A549 (cell line): ENCODE data around the gene KCNJ11. TPM values are rescaled to one million over a fixed set of nuclear protein-coding genes. Genes with fewer than 3 reads are reported as not detected.

ENCODE experiments used
- ATAC-seq, 2 experiments: fragments of 200-7000 bp in 1 of 2; fragments of >200 bp in 1 of 2; cut with Nextera tagmentation in 1 of 2; cut with Tn5 transposase in 1 of 2; 3 replicates each; pipeline versions ENCODE4 v1.8.0 to v1.9.1; 2018 to 2020; ENCODE audit warnings: mild to moderate bottlenecking in 1 of 2, moderate library complexity in 1 of 2
- CTCF ChIA-PET: fragments of 300-600 bp; sonication (Branson Sonifier 250); formaldehyde crosslinking; extraction: SDS; loops from one replicate; lab custom pipeline; 2021; ENCODE audit warnings: antibody characterized with exemption, inconsistent platforms; lab: Yijun Ruan, JAX
- POLR2A ChIA-PET: fragments of 350-600 bp; formaldehyde crosslinking; extraction: SDS; loops from one replicate; lab custom pipeline; 2021; ENCODE audit warnings: antibody characterized with exemption, inconsistent platforms; lab: Yijun Ruan, JAX
- DNase-seq, 2 experiments: peaks; one replicate each; pipeline versions ENCODE4 v3.0.0 to v3.0.0-alpha.2; 2011 to 2016; ENCODE audit warnings: low read depth in 1 of 2, low spot score in 1 of 2
- FAIRE-seq: peaks from 2 replicates; lab custom pipeline; 2011; peaks lifted over from hg19 to GRCh38; lab: Jason Lieb, UNC
- H3K27ac ChIP-seq, 2 experiments: fragments of >200 bp; sonication (Bioruptor Twin); formaldehyde crosslinking; 3 replicates each; pipeline ENCODE4 v1.5.1; 2016 to 2017
- H3K4me1 ChIP-seq: fragments of >200 bp; sonication (Bioruptor Twin); formaldehyde crosslinking; 3 replicates; pipeline ENCODE4 v1.6.1; 2016
- H3K4me2 ChIP-seq: fragments of >200 bp; sonication (Bioruptor Twin); formaldehyde crosslinking; 3 replicates; pipeline ENCODE4 v1.6.1; 2016
- H3K4me3 ChIP-seq: fragments of >200 bp; sonication (Bioruptor Twin); formaldehyde crosslinking; 3 replicates; pipeline ENCODE4 v1.5.1; 2016
- H3K9me3 ChIP-seq: fragments of >200 bp; sonication (Bioruptor Twin); formaldehyde crosslinking; 3 replicates; pipeline ENCODE4 v1.6.1; 2016
- CBX2 ChIP-seq: fragments of 200-600 bp; sonication (generic); IDR thresholded peaks from 2 replicates; pipeline ENCODE4 v1.6.1; 2016; ENCODE audit warnings: low read depth, mild to moderate bottlenecking, borderline replicate concordance
- CBX8 ChIP-seq: fragments of 200-600 bp; sonication (generic); IDR thresholded peaks from 2 replicates; pipeline ENCODE4 v1.6.1; 2016
- CEBPB ChIP-seq, 2 experiments: fragments of >200 bp in 1 of 2; sonication (Bioruptor Twin) in 1 of 2; formaldehyde crosslinking in 1 of 2; IDR thresholded peaks; 2 replicates each; pipeline ENCODE4 v1.6.1; 2012 to 2016
- CHD2 ChIP-seq: fragments of 150-350 bp; IDR thresholded peaks from 2 replicates; pipeline ENCODE4 v1.6.1; 2014; ENCODE audit warnings: low read length; ENCODE audit not compliant: partially characterized antibody
- EHMT2 ChIP-seq: fragments of 200-600 bp; sonication (generic); IDR thresholded peaks from 2 replicates; pipeline ENCODE4 v1.6.1; 2016; ENCODE audit warnings: antibody characterized with exemption, low read depth, mild to moderate bottlenecking, moderate library complexity
- FOXS1 ChIP-seq: fragments of 250-450 bp; sonication (Bioruptor Pico); IDR thresholded peaks from 2 replicates; pipeline ENCODE4 v1.5.0; 2020; ENCODE audit warnings: mild to moderate bottlenecking, moderate library complexity
- HOXA7 ChIP-seq: fragments of 250-450 bp; sonication (Bioruptor Pico); IDR thresholded peaks from 2 replicates; pipeline ENCODE4 v1.5.0; 2020; ENCODE audit warnings: mild to moderate bottlenecking, moderate library complexity
- HOXB5 ChIP-seq: fragments of 250-450 bp; sonication (Bioruptor Pico); IDR thresholded peaks from 2 replicates; pipeline ENCODE4 v1.5.0; 2020; ENCODE audit warnings: mild to moderate bottlenecking, moderate library complexity
- MYC ChIP-seq: IDR thresholded peaks from 2 replicates; pipeline ENCODE4 v1.6.1; 2012; ENCODE audit warnings: mild to moderate bottlenecking, inconsistent platforms, low read length, improper control_type of control experiment, borderline replicate concordance
- NFE2L2 ChIP-seq: fragments of 150-350 bp; conservative IDR thresholded peaks from 2 replicates; pipeline ENCODE4 v1.6.1; 2014; ENCODE audit warnings: low read length
- NR3C1 ChIP-seq: fragments of >200 bp; sonication (Bioruptor Twin); formaldehyde crosslinking; IDR thresholded peaks from 3 replicates; pipeline ENCODE4 v1.6.1; 2017
- POLR2A ChIP-seq: IDR thresholded peaks from 2 replicates; pipeline ENCODE4 v1.6.1; 2012; ENCODE audit warnings: mild to moderate bottlenecking, low read length
- RARB ChIP-seq: fragments of 250-450 bp; sonication (Bioruptor Pico); IDR thresholded peaks from 2 replicates; pipeline ENCODE4 v1.8.0; 2021; ENCODE audit warnings: mild to moderate bottlenecking, moderate library complexity
- RFX5 ChIP-seq: fragments of 450-650 bp; IDR thresholded peaks from 2 replicates; pipeline ENCODE4 v1.7.1; 2014; ENCODE audit warnings: antibody characterized with exemption, mild to moderate bottlenecking, moderate library complexity
- SMC3 ChIP-seq: fragments of >200 bp; sonication (Bioruptor Twin); formaldehyde crosslinking; IDR thresholded peaks from 3 replicates; pipeline ENCODE4 v1.6.1; 2018; ENCODE audit warnings: inconsistent platforms
- TFCP2L1 ChIP-seq: fragments of 250-450 bp; sonication (Bioruptor Pico); IDR thresholded peaks from 2 replicates; pipeline ENCODE4 v1.5.0; 2021; ENCODE audit warnings: mild to moderate bottlenecking
- TP53 ChIP-seq: fragments of 250-450 bp; sonication (Bioruptor Pico); IDR thresholded peaks from 2 replicates; pipeline ENCODE4 v1.5.0; 2021; ENCODE audit warnings: mild to moderate bottlenecking, moderate library complexity
- ZC3H11A ChIP-seq: fragments of 450-650 bp; IDR thresholded peaks from 2 replicates; pipeline ENCODE4 v1.6.1; 2014; ENCODE audit warnings: antibody characterized with exemption, mild to moderate bottlenecking
- ZFP36 ChIP-seq: fragments of 450-650 bp; IDR thresholded peaks from 2 replicates; pipeline ENCODE4 v1.6.1; 2014; ENCODE audit warnings: borderline replicate concordance; ENCODE audit not compliant: partially characterized antibody
- ZNF302 ChIP-seq: fragments of 250-450 bp; sonication (Bioruptor Pico); IDR thresholded peaks from 2 replicates; pipeline ENCODE4 v1.9.0; 2021; ENCODE audit warnings: inconsistent platforms, mild to moderate bottlenecking, moderate library complexity
- ZSCAN20 ChIP-seq: fragments of 250-450 bp; sonication (Bioruptor Pico); IDR thresholded peaks from 2 replicates; pipeline ENCODE4 v1.8.0; 2022; ENCODE audit warnings: mild to moderate bottlenecking, moderate library complexity
- whole genome bisulfite sequencing: methylation state at CpG from one replicate; pipeline ENCODE4 v1.1.6; 2017; ENCODE audit errors: missing lambda C conversion rate; 5-methylcytosine and 5-hydroxymethylcytosine counted together
- polyA plus RNA-seq, 4 experiments: library from polyadenylated mRNA; depleted of rRNA in 3 of 4; stranded (reverse); fragments of >200 nt; fragmentation: RNase III in 1 of 4; extraction: RNeasy Plus Mini Kit Qiagen cat#74134 plus additional on column Dnase treatment in 1 of 4; gene quantifications; 2 replicates in 3 of 4; 3 replicates in 1 of 4; pipeline ENCODE4 v1.2.3, GENCODE V29; 2011 to 2017
- TF ChIP-seq, protein P1 (sequence below): fragments of >200 bp; sonication (Bioruptor Twin); formaldehyde crosslinking; IDR thresholded peaks from 3 replicates; pipeline ENCODE4 v1.5.1; 2016
- TF ChIP-seq, protein P2 (sequence below): IDR thresholded peaks from 2 replicates; pipeline ENCODE4 v1.6.1; 2012; ENCODE audit warnings: low read depth, borderline replicate concordance
- TF ChIP-seq, protein P3 (sequence below): IDR thresholded peaks from 2 replicates; pipeline ENCODE4 v1.6.1; 2012
- TF ChIP-seq, protein P4 (sequence below): fragments of 250-450 bp; sonication (Bioruptor Pico); IDR thresholded peaks from 2 replicates; pipeline ENCODE4 v1.5.0; 2021; ENCODE audit warnings: mild to moderate bottlenecking, moderate library complexity, borderline replicate concordance
- TF ChIP-seq, protein P5 (sequence below): IDR thresholded peaks from 2 replicates; pipeline ENCODE4 v1.6.1; 2012
- TF ChIP-seq, protein P6 (sequence below): fragments of 200-600 bp; sonication (generic); IDR thresholded peaks from 2 replicates; pipeline ENCODE4 v1.6.1; 2016; ENCODE audit warnings: antibody characterized with exemption, mild to moderate bottlenecking, moderate library complexity

The KCNJ11 gene
- polyA plus RNA-seq, 2 of the 4 experiments (the other 2 are of a cell fraction) = 0.18 to 0.53 TPM

DNA sequence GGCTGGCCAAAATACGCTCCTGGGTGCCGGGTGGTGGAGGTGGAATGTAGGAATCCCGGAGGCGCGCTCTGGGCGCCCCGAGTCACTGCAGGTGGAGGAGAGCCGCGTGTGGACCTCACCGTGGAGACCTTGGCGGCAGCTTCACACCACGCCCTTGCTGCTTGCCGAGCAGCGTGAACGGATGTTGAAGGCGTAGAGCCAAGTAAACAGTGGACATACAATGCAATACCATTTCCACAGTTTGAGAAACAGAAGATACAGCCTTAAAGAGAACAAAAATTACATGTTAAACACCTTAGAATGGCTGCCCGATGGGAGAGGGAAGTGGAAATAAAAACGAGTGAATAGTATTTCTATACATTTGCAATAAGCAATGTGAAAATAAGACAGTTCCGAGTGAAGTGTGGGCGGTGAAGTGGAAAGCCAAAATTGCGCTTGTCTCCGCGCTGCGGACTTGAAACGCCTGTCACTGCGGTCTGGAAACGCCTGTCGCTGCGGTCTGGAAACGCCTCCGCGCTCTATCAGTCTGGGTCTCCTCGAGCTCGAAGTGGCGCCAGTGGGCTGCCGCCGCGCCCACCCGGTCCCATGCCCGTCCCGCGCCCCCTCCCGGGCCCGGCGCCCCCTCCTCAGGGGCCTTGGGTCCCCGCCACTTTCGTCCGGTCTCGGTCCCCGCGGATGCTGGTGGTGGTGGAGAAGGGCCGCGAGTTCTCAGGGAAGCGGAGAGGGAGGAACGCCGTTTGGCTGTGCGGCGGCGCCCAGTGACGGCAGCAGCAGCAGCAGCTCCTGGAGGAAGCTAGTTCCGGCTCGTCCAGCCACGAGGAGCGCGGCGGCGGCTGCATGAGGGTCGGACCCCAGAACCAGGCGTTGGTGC is 35.3 kb downstream of the KCNJ11 start (continued):
- TF ChIP-seq HOXB5 (CRISPR knock-in tag) (peak; percentile 40; the same call in 1 of the 2 replicates), CHD2 (no peak), CBX2 (no peak), CBX8 (no peak), ZC3H11A (no peak), HOXA7 (CRISPR knock-in tag) (no peak), ZFP36 (no peak), ZNF302 (CRISPR knock-in tag) (no peak), RARB (CRISPR knock-in tag) (no peak), FOXS1 (CRISPR knock-in tag) (no peak), NFE2L2 (no peak), ZSCAN20 (CRISPR knock-in tag) (no peak), RFX5 (no peak), EHMT2 (no peak), TP53 (no peak), NR3C1 (no peak), TFCP2L1 (no peak)
- TF ChIP-seq, protein P1, sequence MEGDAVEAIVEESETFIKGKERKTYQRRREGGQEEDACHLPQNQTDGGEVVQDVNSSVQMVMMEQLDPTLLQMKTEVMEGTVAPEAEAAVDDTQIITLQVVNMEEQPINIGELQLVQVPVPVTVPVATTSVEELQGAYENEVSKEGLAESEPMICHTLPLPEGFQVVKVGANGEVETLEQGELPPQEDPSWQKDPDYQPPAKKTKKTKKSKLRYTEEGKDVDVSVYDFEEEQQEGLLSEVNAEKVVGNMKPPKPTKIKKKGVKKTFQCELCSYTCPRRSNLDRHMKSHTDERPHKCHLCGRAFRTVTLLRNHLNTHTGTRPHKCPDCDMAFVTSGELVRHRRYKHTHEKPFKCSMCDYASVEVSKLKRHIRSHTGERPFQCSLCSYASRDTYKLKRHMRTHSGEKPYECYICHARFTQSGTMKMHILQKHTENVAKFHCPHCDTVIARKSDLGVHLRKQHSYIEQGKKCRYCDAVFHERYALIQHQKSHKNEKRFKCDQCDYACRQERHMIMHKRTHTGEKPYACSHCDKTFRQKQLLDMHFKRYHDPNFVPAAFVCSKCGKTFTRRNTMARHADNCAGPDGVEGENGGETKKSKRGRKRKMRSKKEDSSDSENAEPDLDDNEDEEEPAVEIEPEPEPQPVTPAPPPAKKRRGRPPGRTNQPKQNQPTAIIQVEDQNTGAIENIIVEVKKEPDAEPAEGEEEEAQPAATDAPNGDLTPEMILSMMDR = no peak
- TF ChIP-seq, protein P2, sequence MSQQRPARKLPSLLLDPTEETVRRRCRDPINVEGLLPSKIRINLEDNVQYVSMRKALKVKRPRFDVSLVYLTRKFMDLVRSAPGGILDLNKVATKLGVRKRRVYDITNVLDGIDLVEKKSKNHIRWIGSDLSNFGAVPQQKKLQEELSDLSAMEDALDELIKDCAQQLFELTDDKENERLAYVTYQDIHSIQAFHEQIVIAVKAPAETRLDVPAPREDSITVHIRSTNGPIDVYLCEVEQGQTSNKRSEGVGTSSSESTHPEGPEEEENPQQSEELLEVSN = peak; percentile 88
- TF ChIP-seq, protein P3, sequence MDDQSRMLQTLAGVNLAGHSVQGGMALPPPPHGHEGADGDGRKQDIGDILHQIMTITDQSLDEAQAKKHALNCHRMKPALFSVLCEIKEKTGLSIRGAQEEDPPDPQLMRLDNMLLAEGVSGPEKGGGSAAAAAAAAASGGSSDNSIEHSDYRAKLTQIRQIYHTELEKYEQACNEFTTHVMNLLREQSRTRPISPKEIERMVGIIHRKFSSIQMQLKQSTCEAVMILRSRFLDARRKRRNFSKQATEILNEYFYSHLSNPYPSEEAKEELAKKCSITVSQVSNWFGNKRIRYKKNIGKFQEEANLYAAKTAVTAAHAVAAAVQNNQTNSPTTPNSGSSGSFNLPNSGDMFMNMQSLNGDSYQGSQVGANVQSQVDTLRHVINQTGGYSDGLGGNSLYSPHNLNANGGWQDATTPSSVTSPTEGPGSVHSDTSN = no peak
- TF ChIP-seq, protein P4, sequence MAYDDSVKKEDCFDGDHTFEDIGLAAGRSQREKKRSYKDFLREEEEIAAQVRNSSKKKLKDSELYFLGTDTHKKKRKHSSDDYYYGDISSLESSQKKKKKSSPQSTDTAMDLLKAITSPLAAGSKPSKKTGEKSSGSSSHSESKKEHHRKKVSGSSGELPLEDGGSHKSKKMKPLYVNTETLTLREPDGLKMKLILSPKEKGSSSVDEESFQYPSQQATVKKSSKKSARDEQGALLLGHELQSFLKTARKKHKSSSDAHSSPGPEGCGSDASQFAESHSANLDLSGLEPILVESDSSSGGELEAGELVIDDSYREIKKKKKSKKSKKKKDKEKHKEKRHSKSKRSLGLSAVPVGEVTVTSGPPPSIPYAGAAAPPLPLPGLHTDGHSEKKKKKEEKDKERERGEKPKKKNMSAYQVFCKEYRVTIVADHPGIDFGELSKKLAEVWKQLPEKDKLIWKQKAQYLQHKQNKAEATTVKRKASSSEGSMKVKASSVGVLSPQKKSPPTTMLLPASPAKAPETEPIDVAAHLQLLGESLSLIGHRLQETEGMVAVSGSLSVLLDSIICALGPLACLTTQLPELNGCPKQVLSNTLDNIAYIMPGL (CRISPR knock-in tag) = no peak

DNA sequence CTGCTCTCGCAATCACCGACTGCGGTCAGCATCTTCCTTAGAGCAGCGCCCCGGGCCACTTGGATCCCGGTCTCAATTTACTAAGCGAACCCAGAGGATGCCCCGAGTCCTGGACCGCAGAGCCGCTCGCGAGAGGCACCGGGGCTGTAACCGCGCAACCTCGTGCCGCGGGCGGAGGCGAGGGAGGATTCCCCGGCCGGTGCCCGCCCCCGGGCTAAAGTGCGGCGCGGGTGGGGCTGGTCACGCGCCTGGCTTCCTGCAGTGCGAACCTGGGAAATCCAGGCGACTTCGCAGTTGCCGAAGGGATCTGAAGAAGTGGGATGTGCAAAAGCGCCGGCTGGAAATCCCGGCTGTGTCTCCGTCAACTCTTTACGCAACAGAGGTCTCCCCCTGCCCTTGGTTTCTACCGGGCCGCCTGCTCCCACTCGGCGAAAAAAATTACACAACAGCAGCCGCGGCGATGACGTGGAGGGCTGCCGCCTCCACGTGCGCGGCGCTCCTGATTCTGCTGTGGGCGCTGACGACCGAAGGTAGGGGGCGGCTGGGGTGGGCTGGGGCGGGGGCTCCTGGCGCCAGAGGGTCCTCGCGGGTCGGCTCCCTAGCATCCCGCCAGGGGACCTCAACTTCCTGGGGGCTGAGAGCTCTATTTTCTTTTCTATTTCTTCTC is 36.8 kb downstream of the KCNJ11 start, which contains the start of gene NCR3LG1:
Gene NCR3LG1, plus strand, starts transcription at position 291 of the 667 bp plus-strand sequence. Its CDS starts 170 bp downstream, at position 461.
- no peaks in the 10 kb centered on the region for H3K9me3 ChIP-seq
- peak; percentile 34 to 38 for ATAC-seq
- peak within 1 kb of the TSS; percentile 96 for H3K4me2 ChIP-seq
- POLR2A ChIA-PET = interaction anchor here (0.6 to 2.1 kb wide), 2 partner anchors 75 to 144 kb away, joined by 4 to 11 read pairs; partner anchors contain the start of genes NUCB2 and PIK3C2A
- peak within 1 kb of the TSS; percentile 69 to 86 for H3K27ac ChIP-seq
- no peak for FAIRE-seq
- CTCF ChIA-PET = interaction anchor here (0.8 to 3.5 kb wide), 2 partner anchors 70 to 122 kb away, joined by 3 to 15 read pairs; no protein-coding TSS in a partner anchor
- WGBS = 11% methylated on average over 29 of the region's 61 CpGs
- peak within 1 kb of the TSS; percentile 51 for H3K4me3 ChIP-seq
- peak; percentile 38 to 45 for DNase-seq
- no peaks in the 10 kb centered on the region; the same call in 2 of the 3 replicates for H3K4me1 ChIP-seq
- TF ChIP-seq MYC = peak; percentile 82; the same call in 1 of the 2 replicates
- TF ChIP-seq CHD2 = peak; percentile 67
- TF ChIP-seq POLR2A = no peak
- TF ChIP-seq, protein P5, sequence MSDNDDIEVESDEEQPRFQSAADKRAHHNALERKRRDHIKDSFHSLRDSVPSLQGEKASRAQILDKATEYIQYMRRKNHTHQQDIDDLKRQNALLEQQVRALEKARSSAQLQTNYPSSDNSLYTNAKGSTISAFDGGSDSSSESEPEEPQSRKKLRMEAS = peak; percentile 81
- TF ChIP-seq, protein P2 = peak; percentile 69; the same call in 1 of the 2 replicates
- TF ChIP-seq, protein P6, sequence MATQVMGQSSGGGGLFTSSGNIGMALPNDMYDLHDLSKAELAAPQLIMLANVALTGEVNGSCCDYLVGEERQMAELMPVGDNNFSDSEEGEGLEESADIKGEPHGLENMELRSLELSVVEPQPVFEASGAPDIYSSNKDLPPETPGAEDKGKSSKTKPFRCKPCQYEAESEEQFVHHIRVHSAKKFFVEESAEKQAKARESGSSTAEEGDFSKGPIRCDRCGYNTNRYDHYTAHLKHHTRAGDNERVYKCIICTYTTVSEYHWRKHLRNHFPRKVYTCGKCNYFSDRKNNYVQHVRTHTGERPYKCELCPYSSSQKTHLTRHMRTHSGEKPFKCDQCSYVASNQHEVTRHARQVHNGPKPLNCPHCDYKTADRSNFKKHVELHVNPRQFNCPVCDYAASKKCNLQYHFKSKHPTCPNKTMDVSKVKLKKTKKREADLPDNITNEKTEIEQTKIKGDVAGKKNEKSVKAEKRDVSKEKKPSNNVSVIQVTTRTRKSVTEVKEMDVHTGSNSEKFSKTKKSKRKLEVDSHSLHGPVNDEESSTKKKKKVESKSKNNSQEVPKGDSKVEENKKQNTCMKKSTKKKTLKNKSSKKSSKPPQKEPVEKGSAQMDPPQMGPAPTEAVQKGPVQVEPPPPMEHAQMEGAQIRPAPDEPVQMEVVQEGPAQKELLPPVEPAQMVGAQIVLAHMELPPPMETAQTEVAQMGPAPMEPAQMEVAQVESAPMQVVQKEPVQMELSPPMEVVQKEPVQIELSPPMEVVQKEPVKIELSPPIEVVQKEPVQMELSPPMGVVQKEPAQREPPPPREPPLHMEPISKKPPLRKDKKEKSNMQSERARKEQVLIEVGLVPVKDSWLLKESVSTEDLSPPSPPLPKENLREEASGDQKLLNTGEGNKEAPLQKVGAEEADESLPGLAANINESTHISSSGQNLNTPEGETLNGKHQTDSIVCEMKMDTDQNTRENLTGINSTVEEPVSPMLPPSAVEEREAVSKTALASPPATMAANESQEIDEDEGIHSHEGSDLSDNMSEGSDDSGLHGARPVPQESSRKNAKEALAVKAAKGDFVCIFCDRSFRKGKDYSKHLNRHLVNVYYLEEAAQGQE = peak; percentile 51; the same call in 1 of the 2 replicates
- TF ChIP-seq SMC3 = no peak
- TF ChIP-seq CEBPB (IDR thresholded peaks at IDR 0.05) = peak in 1 of 2 experiments; percentile 70; a peak in 2 of 4 replicates
- no peak for TF ChIP-seq CBX8
